Measurements from ENCODE around the gene ANKRD9. TPM values are rescaled to one million over a fixed set of nuclear protein-coding genes. Genes with fewer than 3 reads are reported as not detected.

ANKRD9 gene
- total and polyA plus RNA-seq, 2 donors (not counting 3 experiments of a cell fraction or from before 2014, with no cell fraction given), result 21.0 to 24.6 TPM

GRCh38 chr14:102505775-102506625 is 3.6 kb downstream of the ANKRD9 start:
- no peak overlapping the region for H3K4me3 ChIP-seq (replicated peaks in 1 of 3; ENCODE audit: insufficient read depth in 1 of 3, low read depth in 1 of 3, low read length in 3 of 3)
- no peak overlapping the region for H3K9ac ChIP-seq (replicated peaks; ENCODE audit: extremely low read depth, insufficient read depth, low read length)
- no peaks in the 10 kb centered on the region for H3K9me1 ChIP-seq (replicated peaks; ENCODE audit: control insufficient read depth, extremely low read depth, insufficient read depth, low read length)
- BruUV-seq (replicated peaks), result no TSS peak
- no peak overlapping the region for H3K4me2 ChIP-seq (ENCODE audit: insufficient read depth, low read length)
- H3K79me2 ChIP-seq (ENCODE audit: control insufficient read depth, insufficient read depth, low read length), result peaks cover 3% of the 10 kb centered on the region
- ChIA-PET POLR2A (no interaction called here), CTCF (no interaction called here)
- dilution Hi-C loops (cut with MboI; ENCODE audit: extremely low pct_ligation_motif_present, low sequenced_read_pairs), result loop anchor here (10.0 kb wide), 1 partner anchor 61 kb away; no protein-coding TSS in a partner anchor
- H3K4me1 ChIP-seq (ENCODE audit: control insufficient read depth, extremely low read depth, insufficient read depth, low read length), result peaks cover 20% of the 10 kb centered on the region
- H3K9me3 ChIP-seq (replicated peaks; ENCODE audit: control insufficient read depth, insufficient read depth, low read length), result no peaks in the 10 kb centered on the region
- intact Hi-C loops (cut with micrococcal nuclease), result loop anchor here (10.0 kb wide), 1 partner anchor 141 kb away; the partner anchor contains the start of genes CINP and TECPR2
- no peak for DNase-seq (ENCODE audit: low read depth, low spot score)
- no peak overlapping the region for H3K27ac ChIP-seq (ENCODE audit: insufficient read depth, low read depth, low read length)
- H4K20me1 ChIP-seq (replicated peaks; ENCODE audit: control insufficient read depth, extremely low read depth, insufficient read depth, low read length), result no peaks in the 10 kb centered on the region
- H3K36me3 ChIP-seq (ENCODE audit: control insufficient read depth in 2 of 2, extremely low read depth in 1 of 2, insufficient read depth in 2 of 2, low read length in 2 of 2), result peaks cover 0 to 2% of the 10 kb centered on the region in 2 experiments
- TF ChIP-seq EZH2 (IDR thresholded peaks at IDR 0.05; ENCODE audit: borderline replicate concordance, low read depth, low read length, severe bottlenecking) (no peak), POLR2AphosphoS5 (IDR thresholded peaks at IDR 0.05; ENCODE audit: insufficient read depth, low read depth, low read length) (no peak), MAX (IDR thresholded peaks at IDR 0.05; ENCODE audit: insufficient read depth, insufficient read length) (no peak), CTCF (IDR thresholded peaks at IDR 0.05; ENCODE audit: extremely low read depth in 1 of 2, insufficient read depth in 1 of 2, low read depth in 1 of 2, low read length in 2 of 2) (no peak), MYC (IDR thresholded peaks at IDR 0.05; ENCODE audit: low read depth, low read length) (no peak), POLR2A (IDR thresholded peaks at IDR 0.05; ENCODE audit: low read depth, low read length) (no peak)
- no peak overlapping the region for H2AFZ ChIP-seq (ENCODE audit: low read depth, low read length)
- no peak for FAIRE-seq
- no peaks in the 10 kb centered on the region for H3K27me3 ChIP-seq (ENCODE audit: control insufficient read depth in 2 of 2, insufficient read depth in 2 of 2, low read length in 2 of 2)
